K562 (cell line): ENCODE results near the gene CCNY. TPM values are rescaled to one million over a fixed set of nuclear protein-coding genes. Genes with fewer than 3 reads are reported as not detected.

Experiments
- ATAC-seq: fragments of 200-7000 bp; cut with Tn5 transposase; 3 replicates; pipeline ENCODE4 v1.9.1; 2020; ENCODE audit warnings: moderate library complexity
- BruUV-seq: library from RNA; stranded (reverse); fragments of 400-500 nt; replicated peaks from 2 replicates; lab custom pipeline; 2021; lab: Mats Ljungman, UMichigan
- CTCF ChIA-PET: fragments of 300-600 bp; formaldehyde crosslinking; extraction: SDS; loops from one replicate; lab custom pipeline; 2021; ENCODE audit warnings: low intra/inter-chr PET ratio; lab: Yijun Ruan, JAX
- POLR2A ChIA-PET: fragments of 300-600, 350-650 bp; sonication (Branson Sonifier 250); formaldehyde crosslinking; extraction: SDS; loops from one replicate; lab custom pipeline; 2021; ENCODE audit warnings: antibody characterized with exemption, inconsistent platforms; lab: Yijun Ruan, JAX
- DNase-seq, 4 experiments: peaks; one replicate each; pipeline versions ENCODE4 v3.0.0 to v3.0.0-alpha.2; 2011 to 2018; ENCODE audit warnings: low spot score in 3 of 4, mixed read lengths in 3 of 4; ENCODE audit errors: extremely low read depth in 1 of 4
- FAIRE-seq: peaks from 2 replicates; lab custom pipeline; 2011; peaks lifted over from hg19 to GRCh38; lab: Jason Lieb, UNC
- H2AFZ ChIP-seq: 2 replicates; pipeline ENCODE4 v1.6.0; 2011; ENCODE audit warnings: low read depth, low read length, control low read depth, inconsistent platforms
- H3K27ac ChIP-seq: fragments of 200-600 bp; 3 replicates; pipeline ENCODE4 v1.8.0; 2011; ENCODE audit warnings: low read depth, mild to moderate bottlenecking, control low read depth, inconsistent platforms, low read length, moderate library complexity, mixed read lengths; ENCODE audit errors: extremely low read depth
- H3K27me3 ChIP-seq, 2 experiments: fragments of 300-600 bp in 1 of 2; 2 replicates in 1 of 2; 3 replicates in 1 of 2; pipeline versions ENCODE4 v1.6.0 to v1.8.0; 2011; ENCODE audit warnings: inconsistent platforms in 2 of 2, low read length in 2 of 2, mild to moderate bottlenecking in 1 of 2, mixed read lengths in 1 of 2, moderate library complexity in 1 of 2; ENCODE audit not compliant: control insufficient read depth in 2 of 2, insufficient read depth in 2 of 2
- H3K36me3 ChIP-seq: fragments of 300-600 bp; 3 replicates; pipeline ENCODE4 v1.8.0; 2011; ENCODE audit warnings: mild to moderate bottlenecking, low read length, inconsistent platforms; ENCODE audit not compliant: control insufficient read depth, insufficient read depth
- H3K4me1 ChIP-seq, 2 experiments: fragments of 200-600 bp in 1 of 2; replicated peaks in 1 of 2; 2 replicates in 1 of 2; 3 replicates in 1 of 2; pipeline versions ENCODE4 v1.5.1 to v1.8.0; 2011; ENCODE audit warnings: inconsistent platforms in 2 of 2, low read length in 2 of 2, mild to moderate bottlenecking in 1 of 2, mixed read lengths in 1 of 2, moderate library complexity in 1 of 2; ENCODE audit not compliant: control insufficient read depth in 2 of 2, insufficient read depth in 2 of 2
- H3K4me2 ChIP-seq: 2 replicates; pipeline ENCODE4 v1.6.1; 2011; ENCODE audit warnings: low read length, control low read depth, inconsistent platforms, mixed read lengths; ENCODE audit not compliant: insufficient read depth
- H3K4me3 ChIP-seq: fragments of 200-600 bp; sonication (generic), shearing (Covaris generic); 2 replicates; pipeline ENCODE4 v1.5.1; 2016; ENCODE audit warnings: control low read depth, inconsistent platforms
- H3K79me2 ChIP-seq: fragments of 200-600 bp; 3 replicates; pipeline ENCODE4 v1.8.0; 2011; ENCODE audit warnings: low read length, inconsistent platforms; ENCODE audit not compliant: control insufficient read depth, insufficient read depth
- H3K9ac ChIP-seq, 2 experiments: 2 replicates each; pipeline versions ENCODE4 v1.6.0 to v1.6.1; 2011; ENCODE audit warnings: low read depth in 2 of 2, low read length in 2 of 2, control low read depth in 1 of 2, inconsistent platforms in 1 of 2, mild to moderate bottlenecking in 1 of 2, mixed read lengths in 1 of 2; ENCODE audit not compliant: insufficient read depth in 1 of 2
- H3K9me1 ChIP-seq: one replicate; pipeline ENCODE4 v1.6.0; 2011; ENCODE audit warnings: inconsistent platforms, mild to moderate bottlenecking, low read length, moderate library complexity; ENCODE audit not compliant: control insufficient read depth, insufficient read depth
- H3K9me3 ChIP-seq: replicated peaks from 2 replicates; pipeline ENCODE4 v1.5.1; 2011; ENCODE audit warnings: low read depth, low read length, inconsistent platforms; ENCODE audit not compliant: control insufficient read depth, insufficient read depth
- H4K20me1 ChIP-seq: replicated peaks from 2 replicates; pipeline ENCODE4 v1.6.1; 2011; ENCODE audit warnings: low read length, inconsistent platforms, mixed read lengths; ENCODE audit not compliant: control insufficient read depth, insufficient read depth
- ELF4 ChIP-seq: fragments of 450-650 bp; formaldehyde crosslinking; IDR thresholded peaks from 2 replicates; pipeline ENCODE4 v1.4.0; 2022; ENCODE audit warnings: missing genetic modification characterization
- ETS2 ChIP-seq: IDR thresholded peaks from 2 replicates; pipeline ENCODE4 v1.6.1; 2016; ENCODE audit warnings: borderline replicate concordance, missing genetic modification characterization, mild to moderate bottlenecking, moderate library complexity, missing compliant biosample characterization; ENCODE audit not compliant: poor library complexity, severe bottlenecking
- MBD2 ChIP-seq: sonication (generic); IDR thresholded peaks from 2 replicates; pipeline ENCODE4 v1.6.1; 2016; ENCODE audit warnings: low read depth, borderline replicate concordance
- PPARD ChIP-seq: fragments of 250-450 bp; sonication (Bioruptor Pico); IDR thresholded peaks from 2 replicates; pipeline ENCODE4 v1.8.0; 2022; ENCODE audit warnings: inconsistent platforms, mild to moderate bottlenecking, moderate library complexity
- ZFX ChIP-seq: sonication (generic); formaldehyde crosslinking; IDR thresholded peaks from 2 replicates; pipeline ENCODE4 v1.8.0; 2022; ENCODE audit warnings: mild to moderate bottlenecking, missing genetic modification reagents, moderate library complexity
- WGBS: fragments of 100-300 bp; shearing (Covaris generic); methylation state at CpG from one replicate; pipeline ENCODE4 v1.1.6; 2016; ENCODE audit warnings: low coverage, mixed read lengths; ENCODE audit not compliant: insufficient coverage; ENCODE audit errors: missing lambda C conversion rate; 5-methylcytosine and 5-hydroxymethylcytosine counted together
- in situ Hi-C: fragments of 300-500 bp; cut with MboI; formaldehyde crosslinking; loops from 4 replicates; pipeline ENCODE4 v1.15.0; 2018; ENCODE audit warnings: inconsistent platforms, mixed read lengths
- intact Hi-C: fragments of 100-400 bp; cut with micrococcal nuclease; formaldehyde crosslinking; loops from 2 replicates; pipeline ENCODE4 v1.14.2; 2022
- polyA plus RNA-seq, 8 experiments: library from polyadenylated mRNA; depleted of rRNA in 4 of 8; stranded (reverse) in 5 of 8; unstranded in 3 of 8; fragments of >200 nt; fragmentation: Nextera tagmentation in 2 of 8; fragmentation: Illumina TruSeq in 1 of 8; extraction: Ambion mirVana in 2 of 8; extraction: Trizol in 1 of 8; gene quantifications; 2 replicates each; pipeline versions ENCODE4 v1.2.1 to v1.2.3, GENCODE V29; 2011 to 2014; ENCODE audit warnings: inconsistent platforms in 1 of 8, missing spikeins in 1 of 8
- total RNA-seq, 7 experiments: library from RNA; depleted of rRNA in 6 of 7; stranded (reverse); fragments of >200 nt in 6 of 7; fragmentation: Illumina TruSeq in 2 of 7; extraction: Trizol in 2 of 7; gene quantifications; 2 replicates each; pipeline versions ENCODE4 v1.2.1 to v1.2.3, GENCODE V29; 2011 to 2021; ENCODE audit warnings: low replicate concordance in 1 of 7
- TF ChIP-seq, protein P1 (sequence below): fragments of 450-650 bp; IDR thresholded peaks from 2 replicates; pipeline ENCODE4 v1.6.1; 2016; ENCODE audit warnings: antibody characterized with exemption
- TF ChIP-seq, protein P2 (sequence below), 2 experiments: fragments of 450-650 bp; IDR thresholded peaks; 2 replicates each; pipeline ENCODE4 v1.6.1; 2018; ENCODE audit warnings: mild to moderate bottlenecking in 2 of 2, low read depth in 1 of 2; ENCODE audit not compliant: partially characterized antibody in 2 of 2
- TF ChIP-seq, protein P3 (sequence below): sonication (generic); formaldehyde crosslinking; IDR thresholded peaks from 2 replicates; pipeline ENCODE4 v1.8.0; 2022; ENCODE audit warnings: mild to moderate bottlenecking, missing genetic modification reagents
- TF ChIP-seq, protein P4 (sequence below): fragments of 250-450 bp; sonication (Bioruptor Pico); IDR thresholded peaks from 2 replicates; pipeline ENCODE4 v1.8.0; 2021; ENCODE audit warnings: moderate library complexity, mild to moderate bottlenecking, inconsistent platforms

The CCNY gene
- total and polyA plus RNA-seq, 9 of the 15 experiments (the other 6 are each of a cell fraction or from before 2014, with no cell fraction given), result 8.4 to 109 (median 38.6) TPM

DNA sequence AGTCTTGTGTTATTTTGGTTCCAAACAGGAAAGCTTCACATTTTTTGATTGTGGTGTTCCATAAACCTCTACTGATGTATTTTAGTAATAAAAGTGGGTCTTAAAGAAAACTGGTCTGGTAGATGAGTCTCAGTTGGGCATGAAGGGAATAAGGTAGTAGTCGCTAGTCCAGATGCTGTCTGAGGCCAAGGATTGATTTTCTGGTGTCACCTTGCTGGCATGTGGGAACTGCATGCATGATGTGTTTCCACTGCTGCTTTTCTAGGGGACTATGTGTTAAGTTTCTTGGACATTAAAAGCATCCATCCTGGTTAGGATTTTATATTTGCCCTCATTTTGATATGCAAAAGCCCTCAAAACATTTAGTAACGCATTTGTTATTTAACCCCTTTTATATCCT is 145.1 kb downstream of the CCNY start:
- Histone ChIP-seq H3K9me3 (no peaks in the 10 kb centered on the region), H3K4me2 (no peak overlapping the region), H3K79me2 (peaks cover 44% of the 10 kb centered on the region), H3K9me1 (peaks cover 2% of the 10 kb centered on the region), H4K20me1 (0 out of 2 replicates have a peak, but pooled peaks cover 6% of the 10 kb centered on the region), H3K36me3 (peaks cover 22% of the 10 kb centered on the region; the same call in 2 of the 3 replicates), H3K4me3 (no peak overlapping the region), H2AFZ (no peak overlapping the region), H3K27me3 (no peaks in the 10 kb centered on the region), H3K27ac (no peak overlapping the region), H3K9ac (no peak overlapping the region), H3K4me1 (no peaks in the 10 kb centered on the region; a peak in 1 of 5 replicates)
- ATAC-seq, result no peak
- BruUV-seq, result no TSS peak
- intact Hi-C loops, result no loop called here
- in situ Hi-C loops, result no loop called here
- no peak for DNase-seq
- ChIA-PET POLR2A (no interaction called here), CTCF (no interaction called here)
- no peak for FAIRE-seq
- no peak for TF ChIP-seq ETS2
- no peak for TF ChIP-seq ELF4 (CRISPR knock-in tag)
- TF ChIP-seq MBD2, result no peak
- TF ChIP-seq ZFX (CRISPR knock-in tag), result no peak
- TF ChIP-seq, protein P1, sequence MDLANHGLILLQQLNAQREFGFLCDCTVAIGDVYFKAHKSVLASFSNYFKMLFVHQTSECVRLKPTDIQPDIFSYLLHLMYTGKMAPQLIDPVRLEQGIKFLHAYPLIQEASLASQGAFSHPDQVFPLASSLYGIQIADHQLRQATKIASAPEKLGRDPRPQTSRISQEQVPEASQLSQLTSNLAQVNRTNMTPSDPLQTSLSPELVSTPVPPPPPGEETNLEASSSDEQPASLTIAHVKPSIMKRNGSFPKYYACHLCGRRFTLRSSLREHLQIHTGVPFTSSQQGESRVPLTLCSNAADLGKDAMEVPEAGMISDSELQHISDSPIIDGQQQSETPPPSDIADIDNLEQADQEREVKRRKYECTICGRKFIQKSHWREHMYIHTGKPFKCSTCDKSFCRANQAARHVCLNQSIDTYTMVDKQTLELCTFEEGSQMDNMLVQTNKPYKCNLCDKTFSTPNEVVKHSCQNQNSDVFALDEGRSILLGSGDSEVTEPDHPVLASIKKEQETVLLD, result no peak
- TF ChIP-seq, protein P2, sequence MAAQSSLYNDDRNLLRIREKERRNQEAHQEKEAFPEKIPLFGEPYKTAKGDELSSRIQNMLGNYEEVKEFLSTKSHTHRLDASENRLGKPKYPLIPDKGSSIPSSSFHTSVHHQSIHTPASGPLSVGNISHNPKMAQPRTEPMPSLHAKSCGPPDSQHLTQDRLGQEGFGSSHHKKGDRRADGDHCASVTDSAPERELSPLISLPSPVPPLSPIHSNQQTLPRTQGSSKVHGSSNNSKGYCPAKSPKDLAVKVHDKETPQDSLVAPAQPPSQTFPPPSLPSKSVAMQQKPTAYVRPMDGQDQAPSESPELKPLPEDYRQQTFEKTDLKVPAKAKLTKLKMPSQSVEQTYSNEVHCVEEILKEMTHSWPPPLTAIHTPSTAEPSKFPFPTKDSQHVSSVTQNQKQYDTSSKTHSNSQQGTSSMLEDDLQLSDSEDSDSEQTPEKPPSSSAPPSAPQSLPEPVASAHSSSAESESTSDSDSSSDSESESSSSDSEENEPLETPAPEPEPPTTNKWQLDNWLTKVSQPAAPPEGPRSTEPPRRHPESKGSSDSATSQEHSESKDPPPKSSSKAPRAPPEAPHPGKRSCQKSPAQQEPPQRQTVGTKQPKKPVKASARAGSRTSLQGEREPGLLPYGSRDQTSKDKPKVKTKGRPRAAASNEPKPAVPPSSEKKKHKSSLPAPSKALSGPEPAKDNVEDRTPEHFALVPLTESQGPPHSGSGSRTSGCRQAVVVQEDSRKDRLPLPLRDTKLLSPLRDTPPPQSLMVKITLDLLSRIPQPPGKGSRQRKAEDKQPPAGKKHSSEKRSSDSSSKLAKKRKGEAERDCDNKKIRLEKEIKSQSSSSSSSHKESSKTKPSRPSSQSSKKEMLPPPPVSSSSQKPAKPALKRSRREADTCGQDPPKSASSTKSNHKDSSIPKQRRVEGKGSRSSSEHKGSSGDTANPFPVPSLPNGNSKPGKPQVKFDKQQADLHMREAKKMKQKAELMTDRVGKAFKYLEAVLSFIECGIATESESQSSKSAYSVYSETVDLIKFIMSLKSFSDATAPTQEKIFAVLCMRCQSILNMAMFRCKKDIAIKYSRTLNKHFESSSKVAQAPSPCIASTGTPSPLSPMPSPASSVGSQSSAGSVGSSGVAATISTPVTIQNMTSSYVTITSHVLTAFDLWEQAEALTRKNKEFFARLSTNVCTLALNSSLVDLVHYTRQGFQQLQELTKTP (IDR thresholded peaks at IDR 0.05; ENCODE audit: low read depth in 1 of 2, partially characterized antibody in 2 of 2), result no peak
- no peak for TF ChIP-seq PPARD
- TF ChIP-seq, protein P3, sequence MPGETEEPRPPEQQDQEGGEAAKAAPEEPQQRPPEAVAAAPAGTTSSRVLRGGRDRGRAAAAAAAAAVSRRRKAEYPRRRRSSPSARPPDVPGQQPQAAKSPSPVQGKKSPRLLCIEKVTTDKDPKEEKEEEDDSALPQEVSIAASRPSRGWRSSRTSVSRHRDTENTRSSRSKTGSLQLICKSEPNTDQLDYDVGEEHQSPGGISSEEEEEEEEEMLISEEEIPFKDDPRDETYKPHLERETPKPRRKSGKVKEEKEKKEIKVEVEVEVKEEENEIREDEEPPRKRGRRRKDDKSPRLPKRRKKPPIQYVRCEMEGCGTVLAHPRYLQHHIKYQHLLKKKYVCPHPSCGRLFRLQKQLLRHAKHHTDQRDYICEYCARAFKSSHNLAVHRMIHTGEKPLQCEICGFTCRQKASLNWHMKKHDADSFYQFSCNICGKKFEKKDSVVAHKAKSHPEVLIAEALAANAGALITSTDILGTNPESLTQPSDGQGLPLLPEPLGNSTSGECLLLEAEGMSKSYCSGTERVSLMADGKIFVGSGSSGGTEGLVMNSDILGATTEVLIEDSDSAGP, result no peak
- TF ChIP-seq, protein P4, sequence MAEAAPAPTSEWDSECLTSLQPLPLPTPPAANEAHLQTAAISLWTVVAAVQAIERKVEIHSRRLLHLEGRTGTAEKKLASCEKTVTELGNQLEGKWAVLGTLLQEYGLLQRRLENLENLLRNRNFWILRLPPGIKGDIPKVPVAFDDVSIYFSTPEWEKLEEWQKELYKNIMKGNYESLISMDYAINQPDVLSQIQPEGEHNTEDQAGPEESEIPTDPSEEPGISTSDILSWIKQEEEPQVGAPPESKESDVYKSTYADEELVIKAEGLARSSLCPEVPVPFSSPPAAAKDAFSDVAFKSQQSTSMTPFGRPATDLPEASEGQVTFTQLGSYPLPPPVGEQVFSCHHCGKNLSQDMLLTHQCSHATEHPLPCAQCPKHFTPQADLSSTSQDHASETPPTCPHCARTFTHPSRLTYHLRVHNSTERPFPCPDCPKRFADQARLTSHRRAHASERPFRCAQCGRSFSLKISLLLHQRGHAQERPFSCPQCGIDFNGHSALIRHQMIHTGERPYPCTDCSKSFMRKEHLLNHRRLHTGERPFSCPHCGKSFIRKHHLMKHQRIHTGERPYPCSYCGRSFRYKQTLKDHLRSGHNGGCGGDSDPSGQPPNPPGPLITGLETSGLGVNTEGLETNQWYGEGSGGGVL (CRISPR knock-in tag), result no peak
- WGBS, result 86% methylated on average over 2 of the region's 2 CpGs
